T-cell (primary cell): Measurements from ENCODE around the gene NABP1. TPM values are rescaled to one million over a fixed set of nuclear protein-coding genes. Genes with fewer than 3 reads are reported as not detected.

Source experiments
- ATAC-seq, 4 experiments: fragments of 200-7000 bp in 3 of 4; fragments of 150-1000 bp in 1 of 4; cut with Tn5 transposase; replicated peaks in 1 of 4; 1 replicate in 3 of 4; 2 replicates in 1 of 4; pipeline ENCODE4 v1.10.0; 2021; ENCODE audit warnings: moderate library complexity in 3 of 4, mild to moderate bottlenecking in 2 of 4, moderate number of reproducible peaks in 1 of 4
- CTCF ChIA-PET, 2 donors: fragments of 300-600 bp; sonication (Branson Sonifier 250); formaldehyde crosslinking; loops; one replicate each; lab custom pipeline; 2022; ENCODE audit warnings: antibody characterized with exemption in 2 of 2; lab: Charles Lee
- POLR2A ChIA-PET, 2 donors: fragments of 300-600 bp; sonication (Branson Sonifier 250); formaldehyde crosslinking; loops; one replicate each; lab custom pipeline; 2022; ENCODE audit warnings: antibody characterized with exemption in 2 of 2; lab: Charles Lee
- DNase-seq, 35 experiments: peaks; one replicate each; pipeline versions ENCODE4 v3.0.0 to v3.0.0-alpha.2; 2013 to 2023
- H3K27ac ChIP-seq: one replicate; pipeline ENCODE4 v1.5.1; 2013; ENCODE audit warnings: low read length
- H3K27me3 ChIP-seq, 2 experiments: replicated peaks in 1 of 2; 1 replicate in 1 of 2; 2 replicates in 1 of 2; pipeline versions ENCODE4 v1.6.1 to v1.7.0; 2013; ENCODE audit warnings: low read length in 1 of 2, mixed read lengths in 1 of 2; ENCODE audit not compliant: control insufficient read depth in 2 of 2, insufficient read depth in 2 of 2; ENCODE audit errors: extremely low read depth in 1 of 2
- H3K36me3 ChIP-seq, 2 donors: 1 replicate in 1 of 2; 2 replicates in 1 of 2; pipeline versions ENCODE4 v1.6.1 to v1.7.0; 2013; ENCODE audit warnings: low read length in 1 of 2; ENCODE audit not compliant: control insufficient read depth in 2 of 2, insufficient read depth in 1 of 2; ENCODE audit errors: extremely low read depth in 1 of 2
- H3K4me1 ChIP-seq, 2 experiments: 1 replicate in 1 of 2; 2 replicates in 1 of 2; pipeline versions ENCODE4 v1.6.1 to v1.7.0; 2013; ENCODE audit warnings: low read length in 2 of 2, mixed read lengths in 1 of 2; ENCODE audit not compliant: insufficient read depth in 2 of 2, control insufficient read depth in 1 of 2; ENCODE audit errors: extremely low read depth in 1 of 2
- H3K4me3 ChIP-seq, 2 donors: 1 replicate in 1 of 2; 2 replicates in 1 of 2; pipeline versions ENCODE4 v1.5.1 to v1.7.0; 2013; ENCODE audit warnings: mild to moderate bottlenecking in 2 of 2, low read length in 1 of 2, moderate library complexity in 1 of 2; ENCODE audit not compliant: control insufficient read depth in 1 of 2; ENCODE audit errors: extremely low read depth in 1 of 2
- H3K9me3 ChIP-seq: 2 replicates; pipeline ENCODE4 v1.7.0; 2013
- H3K27ac Mint-ChIP-seq, 2 donors: one replicate each; pipeline ENCODE4 v1.8.0; 2020 to 2021; ENCODE audit warnings: mild to moderate bottlenecking in 2 of 2, mixed read lengths in 2 of 2
- H3K27me3 Mint-ChIP-seq, 2 donors: one replicate each; pipeline ENCODE4 v1.8.0; 2021 to 2022; ENCODE audit warnings: mixed read lengths in 2 of 2
- H3K36me3 Mint-ChIP-seq: one replicate; pipeline ENCODE4 v1.8.0; 2021; ENCODE audit warnings: mixed read lengths
- H3K4me1 Mint-ChIP-seq, 3 donors: one replicate each; pipeline ENCODE4 v1.8.0; 2020 to 2022; ENCODE audit warnings: mixed read lengths in 3 of 3, mild to moderate bottlenecking in 1 of 3
- H3K4me3 Mint-ChIP-seq, 3 donors: one replicate each; pipeline ENCODE4 v1.8.0; 2020 to 2022; ENCODE audit warnings: mild to moderate bottlenecking in 3 of 3, mixed read lengths in 3 of 3, moderate library complexity in 3 of 3
- H3K9me3 Mint-ChIP-seq, 3 donors: one replicate each; pipeline ENCODE4 v1.8.0; 2020 to 2022; ENCODE audit warnings: mixed read lengths in 3 of 3
- WGBS: methylation state at CpG from one replicate; pipeline ENCODE4 v1.1.5; 2013; ENCODE audit warnings: missing lambda C conversion rate; ENCODE audit not compliant: insufficient coverage; 5-methylcytosine and 5-hydroxymethylcytosine counted together
- total RNA-seq, 35 experiments: library from RNA in 6 of 35; stranded (reverse) in 6 of 35; fragments of 120-200 nt in 1 of 35; gene quantifications; one replicate each; pipeline versions ENCODE4 v1.2.1 to v1.2.4 and lab custom pipeline; 2013 to 2026

Gene NABP1
- total RNA-seq, 5 donors from 2014 or later (not counting 1 experiment from before 2014, with no cell fraction given), result 39.0 to 67.6 (median 51.3) TPM

DNA sequence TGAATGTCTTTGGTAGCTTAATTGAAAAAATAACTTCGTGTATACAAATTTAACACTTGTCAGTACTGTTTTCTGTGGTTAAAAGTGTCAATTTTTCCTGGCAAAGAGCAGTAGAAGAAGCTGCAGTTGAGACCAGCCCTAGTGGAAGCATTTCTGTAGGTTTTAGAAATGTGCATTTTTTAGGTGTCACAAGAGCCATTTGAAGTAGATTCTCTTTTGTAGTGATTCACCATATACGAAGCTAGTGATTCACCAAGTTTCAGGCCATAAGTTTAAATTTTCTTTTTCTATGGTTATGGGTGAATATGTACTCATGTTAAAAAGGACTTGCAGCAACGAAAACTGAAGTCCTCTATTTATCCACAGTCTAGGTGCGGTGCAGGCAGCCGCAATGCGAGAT lies 4.2 kb downstream of the NABP1 start:
- Histone ChIP-seq H3K36me3 (peaks cover 3 to 50% of the 10 kb centered on the region in 2 donors), H3K4me1 (peaks cover 15 to 18% of the 10 kb centered on the region in 2 experiments), H3K27ac (no peak overlapping the region), H3K9me3 (no peaks in the 10 kb centered on the region), H3K27me3 (no peaks in the 10 kb centered on the region), H3K4me3 (no peak overlapping the region)
- Mint-ChIP-seq H3K27ac (peak overlapping the region; percentile 56 to 65), H3K4me3 (no peak overlapping the region), H3K4me1 (peaks cover 44 to 71% (median 53%) of the 10 kb centered on the region in 3 donors), H3K36me3 (peaks cover 43% of the 10 kb centered on the region), H3K27me3 (no peaks in the 10 kb centered on the region), H3K9me3 (no peaks in the 10 kb centered on the region)
- no peak for DNase-seq
- POLR2A ChIA-PET, result interaction anchor here in 1 of 2 donors (0.5 to 0.8 kb wide), 2 partner anchors 58 to 64 kb away, joined by 4 to 5 read pairs; no protein-coding TSS in a partner anchor
- ATAC-seq, result no peak
- CTCF ChIA-PET, result interaction anchor here in 1 of 2 donors (0.6 to 2.3 kb wide), 6 partner anchors 29 to 518 kb away, joined by 3 to 8 read pairs (median 4); no protein-coding TSS in a partner anchor
- no CpG with 5 or more reads among the region's 6 CpGs for WGBS

DNA sequence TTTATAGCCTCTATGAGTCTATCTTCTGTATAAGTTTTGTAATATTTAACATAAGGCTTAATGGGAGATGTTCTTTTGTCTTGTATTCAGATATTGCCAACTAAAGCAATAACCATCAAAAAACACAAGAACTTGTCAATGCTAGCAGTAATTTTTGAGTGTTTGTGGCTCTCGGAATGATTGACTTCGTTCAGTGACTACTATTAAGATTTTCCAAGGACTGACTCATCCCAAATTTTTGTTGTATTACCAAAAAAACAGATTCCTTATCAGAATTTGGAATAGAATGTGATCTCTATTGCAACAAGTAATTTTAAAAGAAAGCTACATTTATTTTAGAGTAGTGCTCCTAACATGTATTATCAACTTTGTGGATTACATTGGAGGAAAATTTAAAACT lies 8.1 kb downstream of the NABP1 start:
- no peak for ATAC-seq
- Mint-ChIP-seq H3K36me3 (peaks cover 51% of the 10 kb centered on the region), H3K4me1 (peaks cover 29 to 68% (median 51%) of the 10 kb centered on the region in 3 donors), H3K27ac (peak overlapping the region; percentile 33 to 50), H3K27me3 (no peaks in the 10 kb centered on the region), H3K9me3 (no peaks in the 10 kb centered on the region), H3K4me3 (no peak overlapping the region)
- Histone ChIP-seq H3K4me3 (no peak overlapping the region), H3K4me1 (peaks cover 4 to 5% of the 10 kb centered on the region in 2 experiments), H3K36me3 (peaks cover 3 to 61% of the 10 kb centered on the region in 2 donors), H3K9me3 (no peaks in the 10 kb centered on the region), H3K27me3 (no peaks in the 10 kb centered on the region), H3K27ac (peak overlapping the region; percentile 4)
- DNase-seq, result no peak
- CTCF ChIA-PET, result interaction anchor here (0.5 to 1.7 kb wide), 5 partner anchors 10 to 1923 kb away, joined by 3 to 5 read pairs (median 4); no protein-coding TSS in a partner anchor
- POLR2A ChIA-PET, result interaction anchor here (0.5 to 1.3 kb wide), 6 partner anchors 8 to 1185 kb away, joined by 3 to 5 read pairs (median 4); partner anchors contain the start of gene NABP1 (in 2 of the 2)
- WGBS, result no CpG with 5 or more reads among the region's 2 CpGs

DNA sequence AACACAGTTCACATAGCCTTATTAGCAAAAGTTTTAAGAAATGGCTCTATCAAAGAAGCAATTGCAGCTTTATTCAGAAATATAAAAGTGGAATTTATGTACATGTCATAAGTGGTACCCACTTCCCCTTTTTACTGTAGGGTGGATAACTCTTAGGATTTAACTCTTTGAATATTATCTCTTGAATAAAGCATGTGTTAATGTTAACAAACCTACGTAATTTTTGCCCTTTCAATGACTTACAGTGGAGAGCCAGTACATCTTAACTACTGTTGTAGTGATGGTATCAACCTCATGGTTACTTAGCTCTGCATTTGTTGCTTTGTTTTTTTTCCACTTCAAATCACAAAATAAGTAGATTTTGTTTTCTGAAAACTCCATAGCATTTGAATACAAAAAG lies 8.8 kb downstream of the NABP1 start:
- H3K4me1 ChIP-seq, result peaks cover 4 to 5% of the 10 kb centered on the region in 2 experiments
- peaks cover 29 to 67% (median 49%) of the 10 kb centered on the region in 3 donors for H3K4me1 Mint-ChIP-seq
- peak overlapping the region; percentile 50 to 55 for H3K27ac Mint-ChIP-seq
- H3K4me3 Mint-ChIP-seq, result no peak overlapping the region
- H3K27ac ChIP-seq, result no peak overlapping the region
- H3K9me3 ChIP-seq, result no peaks in the 10 kb centered on the region
- H3K9me3 Mint-ChIP-seq, result no peaks in the 10 kb centered on the region
- POLR2A ChIA-PET, result interaction anchor here (0.9 to 1.3 kb wide), 4 partner anchors 9 to 11 kb away, joined by 3 to 5 read pairs (median 4); partner anchors contain the start of gene NABP1 (in 2 of the 2)
- H3K36me3 Mint-ChIP-seq, result peaks cover 51% of the 10 kb centered on the region
- no peaks in the 10 kb centered on the region for H3K27me3 ChIP-seq
- CTCF ChIA-PET, result interaction anchor here (0.5 to 0.9 kb wide), 3 partner anchors 73 to 1924 kb away, joined by 3 to 4 read pairs (median 4); no protein-coding TSS in a partner anchor
- no peak for ATAC-seq
- peaks cover 3 to 59% of the 10 kb centered on the region in 2 donors for H3K36me3 ChIP-seq
- no peaks in the 10 kb centered on the region for H3K27me3 Mint-ChIP-seq
- H3K4me3 ChIP-seq, result no peak overlapping the region
- DNase-seq, result no peak
- WGBS, result no CpG with 5 or more reads among the region's 1 CpG

DNA sequence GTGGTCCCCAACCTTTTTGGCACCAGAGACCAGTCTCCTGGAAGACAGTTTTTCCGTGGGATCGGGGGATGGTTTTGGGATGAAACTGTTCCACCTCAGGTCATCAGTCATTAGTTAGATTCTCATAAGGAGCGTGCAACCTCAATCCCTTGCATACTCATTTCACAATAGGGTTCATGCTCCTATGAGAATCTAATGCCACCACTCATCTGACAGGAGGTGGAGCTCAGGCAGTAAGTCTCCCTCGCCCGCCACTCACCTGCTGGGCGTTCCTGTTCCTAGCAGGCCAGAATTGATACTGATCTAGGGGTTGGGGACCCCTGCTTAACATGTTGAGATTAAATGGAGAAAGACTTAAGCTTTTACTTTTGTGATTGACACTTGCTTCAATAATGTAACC lies 9.9 kb downstream of the NABP1 start:
- no peaks in the 10 kb centered on the region for H3K9me3 Mint-ChIP-seq

DNA sequence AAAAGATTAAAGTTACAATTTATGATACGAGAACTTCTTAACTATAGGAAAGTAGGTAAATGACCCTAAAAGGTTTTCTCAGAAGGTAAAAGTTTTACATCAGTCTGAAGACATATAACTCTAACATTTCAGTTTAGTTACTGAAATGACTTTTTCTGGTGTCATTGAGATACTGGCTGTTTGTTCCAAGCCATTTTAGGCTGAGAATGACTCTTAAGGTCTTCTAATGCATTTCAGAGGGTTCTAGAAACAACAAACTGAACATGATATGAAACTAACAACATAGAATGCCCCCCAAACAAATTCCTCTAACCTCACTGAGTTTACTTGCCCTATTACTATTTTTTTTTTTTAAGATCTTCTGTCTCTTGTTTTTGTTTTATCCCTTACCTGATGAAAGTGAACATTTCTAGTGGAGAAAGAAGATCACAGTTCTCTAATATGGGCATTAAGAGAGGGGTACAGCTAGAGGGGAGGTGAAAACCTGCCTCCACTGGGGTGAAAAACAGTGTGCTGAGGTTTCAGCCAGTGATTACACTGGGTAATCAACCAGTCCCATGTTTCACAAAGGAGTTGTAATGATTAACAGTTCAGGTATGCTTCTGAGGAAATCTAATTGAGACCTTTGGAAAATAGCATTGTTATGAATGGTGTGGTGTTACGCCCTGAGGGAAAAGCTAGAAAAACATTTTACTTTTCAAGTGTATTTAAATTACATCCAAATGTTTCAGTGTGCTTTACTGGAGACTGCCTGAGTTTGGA lies 11.2 kb downstream of the NABP1 start:
- Histone ChIP-seq H3K27ac (peak overlapping the region; percentile 25), H3K9me3 (no peaks in the 10 kb centered on the region), H3K4me3 (no peak overlapping the region), H3K4me1 (peaks cover 0 to 4% of the 10 kb centered on the region in 2 experiments), H3K36me3 (peaks cover under 1 to 40% of the 10 kb centered on the region in 2 donors), H3K27me3 (no peaks in the 10 kb centered on the region)
- no peak overlapping the region for H3K4me3 Mint-ChIP-seq
- peaks cover 16 to 47% (median 32%) of the 10 kb centered on the region in 3 donors for H3K4me1 Mint-ChIP-seq
- ATAC-seq, result no peak
- no peak for DNase-seq
- peaks cover 34% of the 10 kb centered on the region for H3K36me3 Mint-ChIP-seq
- no peaks in the 10 kb centered on the region for H3K27me3 Mint-ChIP-seq
- ChIA-PET CTCF (interaction anchor here (0.6 to 2.5 kb wide), 8 partner anchors 9 to 473 kb away, joined by 3 to 14 read pairs (median 4); no protein-coding TSS in a partner anchor), POLR2A (interaction anchor here (0.7 to 1.4 kb wide), 4 partner anchors 12 to 75 kb away, joined by 3 to 8 read pairs (median 4); no protein-coding TSS in a partner anchor)
- peak overlapping the region; percentile 75 to 83 for H3K27ac Mint-ChIP-seq
- H3K9me3 Mint-ChIP-seq, result no peaks in the 10 kb centered on the region
- WGBS, result no CpG with 5 or more reads among the region's 2 CpGs

More for the DNA sequence above, 9.9 kb downstream of the NABP1 start:
- Mint-ChIP-seq H3K27ac (peak overlapping the region; percentile 75 to 82), H3K36me3 (peaks cover 41% of the 10 kb centered on the region), H3K27me3 (no peaks in the 10 kb centered on the region), H3K4me3 (no peak overlapping the region), H3K4me1 (peaks cover 22 to 56% (median 40%) of the 10 kb centered on the region in 3 donors)
- DNase-seq (no peak), ATAC-seq (no peak)
- ChIA-PET CTCF (interaction anchor here (0.6 to 2.5 kb wide), 7 partner anchors 15 to 475 kb away, joined by 3 to 10 read pairs (median 3); no protein-coding TSS in a partner anchor), POLR2A (interaction anchor here (0.6 to 1.4 kb wide), 4 partner anchors 11 to 50 kb away, joined by 3 to 8 read pairs (median 4); no protein-coding TSS in a partner anchor)
- no CpG with 5 or more reads among the region's 6 CpGs for WGBS
- Histone ChIP-seq H3K4me1 (peaks cover 0 to 4% of the 10 kb centered on the region in 2 experiments), H3K9me3 (no peaks in the 10 kb centered on the region), H3K27me3 (no peaks in the 10 kb centered on the region), H3K27ac (no peak overlapping the region), H3K36me3 (peaks cover 3 to 48% of the 10 kb centered on the region in 2 donors), H3K4me3 (no peak overlapping the region)

GRCh38 chr2:191690327-191690726 lies 12.4 kb downstream of the NABP1 start:
- CTCF ChIA-PET, result interaction anchor here (0.8 to 1.8 kb wide), 3 partner anchors 10 to 126 kb away, joined by 3 to 5 read pairs (median 4); no protein-coding TSS in a partner anchor
- Histone ChIP-seq H3K27me3 (no peaks in the 10 kb centered on the region), H3K4me3 (no peak overlapping the region), H3K4me1 (peaks cover 0 to 4% of the 10 kb centered on the region in 2 experiments), H3K27ac (peak overlapping the region; percentile 37), H3K36me3 (peaks cover 0 to 28% of the 10 kb centered on the region in 2 donors), H3K9me3 (no peaks in the 10 kb centered on the region)
- Mint-ChIP-seq H3K4me1 (peaks cover 16 to 45% (median 31%) of the 10 kb centered on the region in 3 donors), H3K36me3 (peaks cover 34% of the 10 kb centered on the region), H3K9me3 (no peaks in the 10 kb centered on the region), H3K27me3 (no peaks in the 10 kb centered on the region), H3K27ac (no peak overlapping the region), H3K4me3 (no peak overlapping the region)
- POLR2A ChIA-PET, result interaction anchor here in 1 of 2 donors (1.1 kb wide), 1 partner anchor 13 kb away, joined by 6 read pairs; no protein-coding TSS in a partner anchor
- ATAC-seq, result no peak
- DNase-seq, result no peak
- no CpG with 5 or more reads among the region's 3 CpGs for WGBS
